ENCODE measurements around the gene ENOX1. TPM values are rescaled to one million over a fixed set of nuclear protein-coding genes. Genes with fewer than 3 reads are reported as not detected.

The ENOX1 gene
- total RNA-seq, 1 donor from 2014 or later, result 1.7 TPM

DNA sequence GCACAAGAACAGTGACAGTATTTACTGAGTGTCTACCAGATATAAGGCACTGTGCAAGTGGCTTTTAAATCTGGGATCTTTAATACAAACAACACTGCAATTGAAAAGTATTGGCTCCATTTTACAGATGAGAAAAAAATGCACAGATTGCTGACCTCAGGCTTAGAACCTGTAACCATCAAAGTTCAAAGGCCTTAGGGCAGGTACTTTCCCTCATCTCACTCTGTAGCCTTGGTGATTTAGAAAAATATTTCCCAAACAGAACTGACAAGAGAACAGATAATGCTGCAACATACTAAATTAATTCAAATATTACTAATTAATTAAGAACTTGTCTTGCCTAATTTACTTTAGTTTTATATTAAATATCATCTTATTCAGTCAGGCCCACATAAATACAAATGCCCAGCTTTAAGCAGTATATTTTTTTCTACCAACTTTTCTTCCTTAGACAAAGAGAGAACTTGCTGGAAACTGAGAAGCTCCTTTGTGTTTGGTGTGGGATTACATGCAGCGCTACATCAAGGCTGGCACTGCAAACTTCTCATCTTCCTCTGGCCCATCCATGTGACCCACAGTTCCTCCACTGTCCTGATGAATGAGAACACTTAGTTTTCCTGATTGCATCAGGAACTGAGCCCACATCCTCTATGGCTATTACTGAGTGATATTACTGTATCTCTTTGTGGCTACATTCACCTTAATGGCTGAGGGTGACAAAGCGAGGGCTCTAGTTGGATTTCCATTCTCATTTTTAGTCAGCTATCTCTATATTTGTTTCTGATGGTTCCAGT lies 302.1 kb downstream of the ENOX1 start:
- Mint-ChIP-seq H3K9me3 (ENCODE audit: unreplicated experiment) (no peaks in the 10 kb centered on the region), H3K27ac (ENCODE audit: unreplicated experiment) (no peak overlapping the region), H3K4me3 (ENCODE audit: unreplicated experiment) (no peak overlapping the region), H3K27me3 (ENCODE audit: unreplicated experiment) (no peaks in the 10 kb centered on the region), H3K36me3 (ENCODE audit: low read depth, unreplicated experiment) (no peaks in the 10 kb centered on the region), H3K4me1 (ENCODE audit: unreplicated experiment) (peaks cover 8% of the 10 kb centered on the region)
- TF ChIP-seq, protein P1, sequence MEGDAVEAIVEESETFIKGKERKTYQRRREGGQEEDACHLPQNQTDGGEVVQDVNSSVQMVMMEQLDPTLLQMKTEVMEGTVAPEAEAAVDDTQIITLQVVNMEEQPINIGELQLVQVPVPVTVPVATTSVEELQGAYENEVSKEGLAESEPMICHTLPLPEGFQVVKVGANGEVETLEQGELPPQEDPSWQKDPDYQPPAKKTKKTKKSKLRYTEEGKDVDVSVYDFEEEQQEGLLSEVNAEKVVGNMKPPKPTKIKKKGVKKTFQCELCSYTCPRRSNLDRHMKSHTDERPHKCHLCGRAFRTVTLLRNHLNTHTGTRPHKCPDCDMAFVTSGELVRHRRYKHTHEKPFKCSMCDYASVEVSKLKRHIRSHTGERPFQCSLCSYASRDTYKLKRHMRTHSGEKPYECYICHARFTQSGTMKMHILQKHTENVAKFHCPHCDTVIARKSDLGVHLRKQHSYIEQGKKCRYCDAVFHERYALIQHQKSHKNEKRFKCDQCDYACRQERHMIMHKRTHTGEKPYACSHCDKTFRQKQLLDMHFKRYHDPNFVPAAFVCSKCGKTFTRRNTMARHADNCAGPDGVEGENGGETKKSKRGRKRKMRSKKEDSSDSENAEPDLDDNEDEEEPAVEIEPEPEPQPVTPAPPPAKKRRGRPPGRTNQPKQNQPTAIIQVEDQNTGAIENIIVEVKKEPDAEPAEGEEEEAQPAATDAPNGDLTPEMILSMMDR (IDR thresholded peaks at IDR 0.05; ENCODE audit: unreplicated experiment), result no peak
- DNase-seq (ENCODE audit: low spot score), result no peak

DNA sequence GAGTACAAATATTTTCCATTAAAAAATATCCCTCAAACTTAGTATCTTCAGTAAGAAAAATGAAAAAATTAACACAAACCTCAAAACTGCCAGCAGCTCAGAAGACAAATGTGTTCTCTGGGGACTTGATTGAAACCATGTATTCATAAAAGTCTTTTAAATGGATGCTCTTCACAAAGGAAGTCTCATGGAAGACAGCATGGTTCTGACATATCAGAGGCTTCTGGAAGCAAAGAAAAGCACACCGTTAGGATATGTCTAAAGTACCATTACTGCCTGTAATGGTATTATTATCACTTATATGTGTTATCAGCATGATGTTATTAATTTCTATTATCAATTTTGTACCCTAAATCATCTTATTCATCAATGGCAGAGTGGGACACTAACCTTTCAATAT lies 302.8 kb downstream of the ENOX1 start:
- no peak for DNase-seq (ENCODE audit: low spot score)
- no peaks in the 10 kb centered on the region for H3K27me3 Mint-ChIP-seq (ENCODE audit: unreplicated experiment)
- H3K36me3 Mint-ChIP-seq (ENCODE audit: low read depth, unreplicated experiment), result no peaks in the 10 kb centered on the region
- H3K27ac Mint-ChIP-seq (ENCODE audit: unreplicated experiment), result no peak overlapping the region
- no peaks in the 10 kb centered on the region for H3K9me3 Mint-ChIP-seq (ENCODE audit: unreplicated experiment)
- H3K4me1 Mint-ChIP-seq (ENCODE audit: unreplicated experiment), result peaks cover 8% of the 10 kb centered on the region
- H3K4me3 Mint-ChIP-seq (ENCODE audit: unreplicated experiment), result no peak overlapping the region
- TF ChIP-seq, protein P1 (IDR thresholded peaks at IDR 0.05; ENCODE audit: unreplicated experiment), result no peak

DNA sequence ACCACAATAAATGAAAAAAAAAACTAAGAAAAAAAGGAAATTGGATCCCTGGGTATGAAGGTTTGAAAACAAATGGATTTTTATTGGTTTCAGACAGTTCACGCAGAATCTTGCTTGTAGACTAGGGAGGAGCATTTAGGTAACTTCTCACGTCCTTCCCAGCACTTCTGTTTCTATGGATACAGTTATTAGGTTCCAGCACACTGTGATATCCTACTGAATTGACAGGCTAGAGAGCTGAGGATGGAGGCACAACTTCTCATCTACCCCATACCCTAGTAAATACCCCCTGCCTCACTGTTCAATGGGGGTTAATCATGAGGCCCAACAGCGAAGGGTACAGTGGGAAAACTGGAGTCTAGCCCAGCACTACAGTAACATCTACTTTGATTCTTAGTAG lies 304.1 kb downstream of the ENOX1 start:
- Mint-ChIP-seq H3K4me1 (ENCODE audit: unreplicated experiment) (peaks cover 8% of the 10 kb centered on the region), H3K27ac (ENCODE audit: unreplicated experiment) (no peak overlapping the region), H3K27me3 (ENCODE audit: unreplicated experiment) (no peaks in the 10 kb centered on the region), H3K36me3 (ENCODE audit: low read depth, unreplicated experiment) (no peaks in the 10 kb centered on the region), H3K9me3 (ENCODE audit: unreplicated experiment) (no peaks in the 10 kb centered on the region), H3K4me3 (ENCODE audit: unreplicated experiment) (no peak overlapping the region)
- DNase-seq (ENCODE audit: low spot score), result no peak
- TF ChIP-seq, protein P1 (IDR thresholded peaks at IDR 0.05; ENCODE audit: unreplicated experiment), result no peak

DNA sequence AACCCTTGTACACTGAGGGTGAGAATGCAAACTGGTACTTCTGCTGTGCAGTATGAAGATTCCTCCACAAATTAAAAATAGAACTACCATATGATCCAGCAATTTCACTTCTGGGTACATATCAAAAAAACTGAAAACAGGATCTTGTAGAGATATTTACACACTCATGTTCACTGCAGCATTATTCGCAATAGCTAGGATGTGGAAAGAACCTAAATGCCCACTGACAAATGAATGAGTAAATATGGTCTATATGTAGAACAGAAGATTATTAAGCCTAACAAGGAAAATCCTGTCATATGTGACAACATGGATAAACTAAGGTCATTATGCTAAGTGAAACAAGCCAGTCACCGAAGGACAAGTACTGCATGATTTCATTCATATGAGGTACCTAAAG lies 304.7 kb downstream of the ENOX1 start:
- Mint-ChIP-seq H3K4me1 (ENCODE audit: unreplicated experiment) (peaks cover 8% of the 10 kb centered on the region), H3K36me3 (ENCODE audit: low read depth, unreplicated experiment) (no peaks in the 10 kb centered on the region), H3K27ac (ENCODE audit: unreplicated experiment) (no peak overlapping the region), H3K4me3 (ENCODE audit: unreplicated experiment) (no peak overlapping the region), H3K27me3 (ENCODE audit: unreplicated experiment) (no peaks in the 10 kb centered on the region), H3K9me3 (ENCODE audit: unreplicated experiment) (no peaks in the 10 kb centered on the region)
- no peak for DNase-seq (ENCODE audit: low spot score)
- TF ChIP-seq, protein P1 (IDR thresholded peaks at IDR 0.05; ENCODE audit: unreplicated experiment), result no peak

DNA sequence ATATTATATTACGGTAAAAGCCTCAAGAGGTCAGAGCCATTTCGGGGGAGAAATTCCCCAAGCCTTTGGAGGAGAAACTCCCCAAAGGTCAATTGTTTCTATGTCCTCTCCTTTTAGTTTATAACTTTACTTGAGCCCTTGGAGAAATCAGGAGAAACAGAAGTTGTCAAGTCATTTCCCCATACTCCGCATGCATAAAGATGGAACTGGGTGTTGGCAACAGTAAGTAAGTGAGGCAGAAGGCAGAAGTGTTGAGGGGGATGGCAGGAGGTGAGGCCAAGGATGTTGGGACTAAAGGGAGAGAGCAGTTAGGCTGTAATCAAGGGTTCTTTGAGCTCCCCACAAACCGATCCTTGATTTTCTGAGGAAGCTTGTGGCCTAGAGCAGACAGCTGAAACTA lies 307.9 kb downstream of the ENOX1 start:
- peaks cover 6% of the 10 kb centered on the region for H3K4me1 Mint-ChIP-seq (ENCODE audit: unreplicated experiment)
- TF ChIP-seq, protein P1 (IDR thresholded peaks at IDR 0.05; ENCODE audit: unreplicated experiment), result no peak
- no peak overlapping the region for H3K4me3 Mint-ChIP-seq (ENCODE audit: unreplicated experiment)
- H3K36me3 Mint-ChIP-seq (ENCODE audit: low read depth, unreplicated experiment), result no peaks in the 10 kb centered on the region
- no peaks in the 10 kb centered on the region for H3K9me3 Mint-ChIP-seq (ENCODE audit: unreplicated experiment)
- DNase-seq (ENCODE audit: low spot score), result no peak
- no peaks in the 10 kb centered on the region for H3K27me3 Mint-ChIP-seq (ENCODE audit: unreplicated experiment)
- H3K27ac Mint-ChIP-seq (ENCODE audit: unreplicated experiment), result no peak overlapping the region
